HepG2 (cell line): ENCODE results near the gene AKR7A3. TPM values are rescaled to one million over a fixed set of nuclear protein-coding genes. Genes with fewer than 3 reads are reported as not detected.

ENCODE experiments used
- AHR ChIP-seq: IDR thresholded peaks from 2 replicates; pipeline ENCODE4 v1.6.1; 2018; ENCODE audit warnings: missing genetic modification reagents, missing compliant biosample characterization
- ARNT ChIP-seq: fragments of 450-650 bp; IDR thresholded peaks from 2 replicates; pipeline ENCODE4 v1.6.1; 2017
- DNMT3B ChIP-seq: conservative IDR thresholded peaks from 2 replicates; pipeline ENCODE4 v1.6.1; 2016; ENCODE audit warnings: missing biosample characterization, control low read depth
- GZF1 ChIP-seq: sonication (generic); formaldehyde crosslinking; IDR thresholded peaks from 2 replicates; pipeline ENCODE4 v1.5.1; 2020; ENCODE audit warnings: mild to moderate bottlenecking, missing genetic modification reagents
- HOXA9 ChIP-seq: sonication (generic); formaldehyde crosslinking; IDR thresholded peaks from 2 replicates; pipeline ENCODE4 v1.8.1; 2022; ENCODE audit warnings: missing genetic modification reagents, mild to moderate bottlenecking, moderate library complexity, borderline replicate concordance
- JDP2 ChIP-seq: sonication (generic); formaldehyde crosslinking; IDR thresholded peaks from 2 replicates; pipeline ENCODE4 v1.8.1; 2022; ENCODE audit warnings: missing genetic modification reagents, borderline replicate concordance
- KDM2A ChIP-seq: sonication (generic); formaldehyde crosslinking; IDR thresholded peaks from 2 replicates; pipeline ENCODE4 v1.4.0; 2020; ENCODE audit warnings: low read depth, missing genetic modification reagents, borderline replicate concordance
- MEIS2 ChIP-seq: sonication (generic); formaldehyde crosslinking; IDR thresholded peaks from 2 replicates; pipeline ENCODE4 v1.9.0; 2021; ENCODE audit warnings: mild to moderate bottlenecking, missing genetic modification reagents
- NFIB ChIP-seq: sonication (generic); formaldehyde crosslinking; IDR thresholded peaks from 2 replicates; pipeline ENCODE4 v1.9.0; 2021; ENCODE audit warnings: missing genetic modification reagents, mild to moderate bottlenecking, borderline replicate concordance
- SMC3 ChIP-seq: IDR thresholded peaks from 2 replicates; pipeline ENCODE4 v1.6.1; 2011; ENCODE audit warnings: low read length, improper control_type of control experiment
- SP4 ChIP-seq: sonication (generic); formaldehyde crosslinking; IDR thresholded peaks from 2 replicates; pipeline ENCODE4 v1.8.1; 2023; ENCODE audit warnings: mild to moderate bottlenecking, missing genetic modification reagents
- TBP ChIP-seq: sonication (generic); formaldehyde crosslinking; IDR thresholded peaks from 2 replicates; pipeline ENCODE4 v1.5.0; 2020; ENCODE audit warnings: missing genetic modification reagents
- THYN1 ChIP-seq: sonication (generic); formaldehyde crosslinking; IDR thresholded peaks from 2 replicates; pipeline ENCODE4 v1.8.1; 2023; ENCODE audit warnings: low read depth, mild to moderate bottlenecking, moderate library complexity, missing genetic modification reagents, borderline replicate concordance
- ZFP36L1 ChIP-seq: sonication (generic); formaldehyde crosslinking; IDR thresholded peaks from 2 replicates; pipeline ENCODE4 v1.8.0; 2022; ENCODE audit warnings: mild to moderate bottlenecking, missing genetic modification reagents, moderate library complexity
- ZNF713 ChIP-seq: sonication (generic); formaldehyde crosslinking; IDR thresholded peaks from 2 replicates; pipeline ENCODE4 v1.4.0; 2020; ENCODE audit warnings: mild to moderate bottlenecking, missing genetic modification reagents
- ZNF773 ChIP-seq: sonication (generic); formaldehyde crosslinking; IDR thresholded peaks from 2 replicates; pipeline ENCODE4 v1.4.0; 2020; ENCODE audit warnings: missing genetic modification reagents, borderline replicate concordance
- ZNF775 ChIP-seq: sonication (generic); formaldehyde crosslinking; IDR thresholded peaks from 2 replicates; pipeline ENCODE4 v1.4.0; 2020; ENCODE audit warnings: missing genetic modification reagents, mild to moderate bottlenecking, moderate library complexity, borderline replicate concordance
- ZSCAN30 ChIP-seq: sonication (generic); formaldehyde crosslinking; IDR thresholded peaks from 2 replicates; pipeline ENCODE4 v1.5.0; 2020; ENCODE audit warnings: mild to moderate bottlenecking, missing genetic modification reagents
- polyA plus RNA-seq, 8 experiments: library from polyadenylated mRNA; depleted of rRNA in 3 of 8; stranded (reverse) in 7 of 8; unstranded in 1 of 8; fragments of >200 nt; fragmentation: Illumina TruSeq in 4 of 8; extraction: Trizol in 4 of 8; gene quantifications; 2 replicates each; pipeline versions ENCODE4 v1.2.1 to v1.2.3, GENCODE V29; 2011 to 2016; ENCODE audit warnings: low read depth in 4 of 8, missing spikeins in 1 of 8, mixed read lengths in 1 of 8; ENCODE audit not compliant: insufficient read depth in 1 of 8
- total RNA-seq, 5 experiments: library from RNA; depleted of rRNA; stranded (reverse); fragments of >200 nt; fragmentation: Illumina TruSeq; extraction: Trizol; gene quantifications; 2 replicates each; pipeline ENCODE4 v1.2.3, GENCODE V29; 2016; ENCODE audit warnings: low read depth in 1 of 5
- TF ChIP-seq, protein P1 (sequence below): sonication (generic); formaldehyde crosslinking; IDR thresholded peaks from 2 replicates; pipeline ENCODE4 v1.5.0; 2020; ENCODE audit warnings: mild to moderate bottlenecking, missing genetic modification reagents
- TF ChIP-seq, protein P2 (sequence below): IDR thresholded peaks from 2 replicates; pipeline ENCODE4 v1.6.1; 2012; ENCODE audit warnings: low read length, improper control_type of control experiment
- TF ChIP-seq, protein P3 (sequence below): sonication (generic); formaldehyde crosslinking; IDR thresholded peaks from 2 replicates; pipeline ENCODE4 v1.4.0; 2020; ENCODE audit warnings: missing genetic modification reagents, mild to moderate bottlenecking, borderline replicate concordance

Gene AKR7A3
- total and polyA plus RNA-seq, 2 of the 13 experiments (the other 11 are each of a cell fraction or from before 2014, with no cell fraction given), result 0.58 to 1.00 TPM

DNA sequence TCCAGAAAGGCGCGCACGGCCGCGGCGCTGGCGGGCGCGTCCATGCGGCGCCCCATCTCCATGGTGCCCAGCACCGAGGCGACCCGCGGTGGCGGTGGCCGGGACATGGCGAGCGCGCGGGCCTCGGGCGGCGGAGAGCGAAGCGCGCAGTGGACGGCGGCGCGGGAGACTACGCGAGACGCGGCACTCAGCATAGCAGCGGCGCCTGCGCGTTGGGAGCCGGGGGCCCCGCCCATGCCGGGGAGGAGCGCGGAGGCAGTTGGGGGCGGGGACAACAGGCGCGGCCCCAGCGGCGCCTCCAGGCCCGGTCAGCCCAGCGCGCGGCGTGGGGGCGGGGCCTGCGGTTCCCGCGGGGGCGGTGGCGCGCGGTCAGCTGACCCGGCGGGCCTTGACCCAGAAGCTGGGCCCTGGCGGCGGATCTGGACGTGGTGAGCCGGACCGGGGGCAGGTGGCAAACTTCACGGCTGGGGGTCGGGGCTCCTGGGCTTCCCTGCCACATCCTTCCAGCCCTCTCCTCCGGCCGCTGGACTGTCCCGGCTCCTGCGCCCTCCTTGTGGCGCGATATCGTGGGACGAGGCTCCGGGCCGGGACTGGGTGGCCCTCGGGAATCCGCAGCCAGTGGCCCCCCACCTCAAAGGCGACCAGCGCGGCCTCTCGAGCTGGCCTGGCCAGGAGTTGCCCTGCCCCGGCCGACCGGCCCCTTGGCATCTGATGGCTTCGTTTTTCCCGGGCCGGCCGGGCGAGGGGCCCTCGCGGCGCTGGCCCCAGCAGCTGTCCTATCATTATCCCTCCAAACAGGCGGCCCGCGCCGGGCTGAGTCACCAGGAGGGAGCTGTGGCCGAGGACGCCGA is 23.6 kb upstream of the AKR7A3 start, which contains the start of the genes AKR7A2 and SLC66A1 (continued):
- TF ChIP-seq JDP2 (CRISPR knock-in tag) (0 out of 2 replicates have a peak, but pooled peaks have one; percentile 50), ZSCAN30 (CRISPR knock-in tag) (no peak), TBP (CRISPR knock-in tag) (no peak), MEIS2 (CRISPR knock-in tag) (peak; percentile 20; the same call in 1 of the 2 replicates), AHR (peak; percentile 67; the same call in 1 of the 2 replicates), ZNF773 (0 out of 2 replicates have a peak, but pooled peaks have one; percentile 28), KDM2A (CRISPR knock-in tag) (peak; percentile 49; the same call in 1 of the 2 replicates), NFIB (CRISPR knock-in tag) (no peak), ZNF713 (CRISPR knock-in tag) (0 out of 2 replicates have a peak, but pooled peaks have one; percentile 3), SMC3 (no peak), ZNF775 (CRISPR knock-in tag) (no peak), HOXA9 (0 out of 2 replicates have a peak, but pooled peaks have one; percentile 67), THYN1 (CRISPR knock-in tag) (no peak), SP4 (CRISPR knock-in tag) (peak; percentile 88; the same call in 1 of the 2 replicates), ZFP36L1 (CRISPR knock-in tag) (no peak), DNMT3B (CRISPR knock-in tag) (0 out of 2 replicates have a peak, but pooled peaks have one; percentile 10), ARNT (no peak), GZF1 (CRISPR knock-in tag) (0 out of 2 replicates have a peak, but pooled peaks have one; percentile 72)
- TF ChIP-seq, protein P1, sequence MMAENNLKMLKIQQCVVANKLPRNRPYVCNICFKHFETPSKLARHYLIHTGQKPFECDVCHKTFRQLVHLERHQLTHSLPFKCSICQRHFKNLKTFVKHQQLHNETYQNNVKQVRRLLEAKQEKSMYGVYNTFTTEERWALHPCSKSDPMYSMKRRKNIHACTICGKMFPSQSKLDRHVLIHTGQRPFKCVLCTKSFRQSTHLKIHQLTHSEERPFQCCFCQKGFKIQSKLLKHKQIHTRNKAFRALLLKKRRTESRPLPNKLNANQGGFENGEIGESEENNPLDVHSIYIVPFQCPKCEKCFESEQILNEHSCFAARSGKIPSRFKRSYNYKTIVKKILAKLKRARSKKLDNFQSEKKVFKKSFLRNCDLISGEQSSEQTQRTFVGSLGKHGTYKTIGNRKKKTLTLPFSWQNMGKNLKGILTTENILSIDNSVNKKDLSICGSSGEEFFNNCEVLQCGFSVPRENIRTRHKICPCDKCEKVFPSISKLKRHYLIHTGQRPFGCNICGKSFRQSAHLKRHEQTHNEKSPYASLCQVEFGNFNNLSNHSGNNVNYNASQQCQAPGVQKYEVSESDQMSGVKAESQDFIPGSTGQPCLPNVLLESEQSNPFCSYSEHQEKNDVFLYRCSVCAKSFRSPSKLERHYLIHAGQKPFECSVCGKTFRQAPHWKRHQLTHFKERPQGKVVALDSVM (CRISPR knock-in tag), result peak; percentile 5; the same call in 1 of the 2 replicates
- TF ChIP-seq, protein P2, sequence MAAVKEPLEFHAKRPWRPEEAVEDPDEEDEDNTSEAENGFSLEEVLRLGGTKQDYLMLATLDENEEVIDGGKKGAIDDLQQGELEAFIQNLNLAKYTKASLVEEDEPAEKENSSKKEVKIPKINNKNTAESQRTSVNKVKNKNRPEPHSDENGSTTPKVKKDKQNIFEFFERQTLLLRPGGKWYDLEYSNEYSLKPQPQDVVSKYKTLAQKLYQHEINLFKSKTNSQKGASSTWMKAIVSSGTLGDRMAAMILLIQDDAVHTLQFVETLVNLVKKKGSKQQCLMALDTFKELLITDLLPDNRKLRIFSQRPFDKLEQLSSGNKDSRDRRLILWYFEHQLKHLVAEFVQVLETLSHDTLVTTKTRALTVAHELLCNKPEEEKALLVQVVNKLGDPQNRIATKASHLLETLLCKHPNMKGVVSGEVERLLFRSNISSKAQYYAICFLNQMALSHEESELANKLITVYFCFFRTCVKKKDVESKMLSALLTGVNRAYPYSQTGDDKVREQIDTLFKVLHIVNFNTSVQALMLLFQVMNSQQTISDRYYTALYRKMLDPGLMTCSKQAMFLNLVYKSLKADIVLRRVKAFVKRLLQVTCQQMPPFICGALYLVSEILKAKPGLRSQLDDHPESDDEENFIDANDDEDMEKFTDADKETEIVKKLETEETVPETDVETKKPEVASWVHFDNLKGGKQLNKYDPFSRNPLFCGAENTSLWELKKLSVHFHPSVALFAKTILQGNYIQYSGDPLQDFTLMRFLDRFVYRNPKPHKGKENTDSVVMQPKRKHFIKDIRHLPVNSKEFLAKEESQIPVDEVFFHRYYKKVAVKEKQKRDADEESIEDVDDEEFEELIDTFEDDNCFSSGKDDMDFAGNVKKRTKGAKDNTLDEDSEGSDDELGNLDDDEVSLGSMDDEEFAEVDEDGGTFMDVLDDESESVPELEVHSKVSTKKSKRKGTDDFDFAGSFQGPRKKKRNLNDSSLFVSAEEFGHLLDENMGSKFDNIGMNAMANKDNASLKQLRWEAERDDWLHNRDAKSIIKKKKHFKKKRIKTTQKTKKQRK, result no peak
- TF ChIP-seq, protein P3, sequence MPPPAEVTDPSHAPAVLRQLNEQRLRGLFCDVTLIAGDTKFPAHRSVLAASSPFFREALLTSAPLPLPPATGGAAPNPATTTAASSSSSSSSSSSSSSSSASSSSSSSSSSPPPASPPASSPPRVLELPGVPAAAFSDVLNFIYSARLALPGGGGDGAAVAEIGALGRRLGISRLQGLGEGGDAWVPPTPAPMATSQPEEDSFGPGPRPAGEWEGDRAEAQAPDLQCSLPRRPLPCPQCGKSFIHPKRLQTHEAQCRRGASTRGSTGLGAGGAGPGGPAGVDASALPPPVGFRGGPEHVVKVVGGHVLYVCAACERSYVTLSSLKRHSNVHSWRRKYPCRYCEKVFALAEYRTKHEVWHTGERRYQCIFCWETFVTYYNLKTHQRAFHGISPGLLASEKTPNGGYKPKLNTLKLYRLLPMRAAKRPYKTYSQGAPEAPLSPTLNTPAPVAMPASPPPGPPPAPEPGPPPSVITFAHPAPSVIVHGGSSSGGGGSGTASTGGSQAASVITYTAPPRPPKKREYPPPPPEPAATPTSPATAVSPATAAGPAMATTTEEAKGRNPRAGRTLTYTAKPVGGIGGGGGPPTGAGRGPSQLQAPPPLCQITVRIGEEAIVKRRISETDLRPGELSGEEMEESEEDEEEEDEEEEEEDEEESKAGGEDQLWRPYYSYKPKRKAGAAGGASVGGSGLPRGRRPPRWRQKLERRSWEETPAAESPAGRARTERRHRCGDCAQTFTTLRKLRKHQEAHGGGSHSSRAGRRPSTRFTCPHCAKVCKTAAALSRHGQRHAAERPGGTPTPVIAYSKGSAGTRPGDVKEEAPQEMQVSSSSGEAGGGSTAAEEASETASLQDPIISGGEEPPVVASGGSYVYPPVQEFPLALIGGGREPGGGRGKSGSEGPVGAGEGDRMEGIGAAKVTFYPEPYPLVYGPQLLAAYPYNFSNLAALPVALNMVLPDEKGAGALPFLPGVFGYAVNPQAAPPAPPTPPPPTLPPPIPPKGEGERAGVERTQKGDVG (CRISPR knock-in tag), result no peak
